ENCODE measurements around the gene ATG10.

DNA sequence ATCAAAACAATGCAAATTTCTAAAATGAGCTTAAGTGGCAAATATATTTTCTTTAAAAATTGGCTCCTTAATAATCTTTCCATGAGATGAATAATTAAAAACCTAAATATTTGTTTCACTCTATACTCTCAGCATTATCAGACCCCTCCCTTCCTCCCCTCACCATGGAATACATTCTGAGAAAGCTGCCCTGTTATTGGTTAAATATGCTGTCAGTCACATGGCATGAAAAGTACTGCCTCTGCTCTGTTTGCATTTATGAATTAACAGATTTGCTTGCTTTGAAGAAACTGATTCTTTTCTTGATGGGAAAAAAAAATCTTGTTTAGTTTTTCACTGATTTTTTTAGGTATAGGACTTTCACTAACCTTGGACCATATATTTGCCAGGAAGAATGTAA is 323.3 kb downstream of the ATG10 start:
- TF ChIP-seq, protein P1, sequence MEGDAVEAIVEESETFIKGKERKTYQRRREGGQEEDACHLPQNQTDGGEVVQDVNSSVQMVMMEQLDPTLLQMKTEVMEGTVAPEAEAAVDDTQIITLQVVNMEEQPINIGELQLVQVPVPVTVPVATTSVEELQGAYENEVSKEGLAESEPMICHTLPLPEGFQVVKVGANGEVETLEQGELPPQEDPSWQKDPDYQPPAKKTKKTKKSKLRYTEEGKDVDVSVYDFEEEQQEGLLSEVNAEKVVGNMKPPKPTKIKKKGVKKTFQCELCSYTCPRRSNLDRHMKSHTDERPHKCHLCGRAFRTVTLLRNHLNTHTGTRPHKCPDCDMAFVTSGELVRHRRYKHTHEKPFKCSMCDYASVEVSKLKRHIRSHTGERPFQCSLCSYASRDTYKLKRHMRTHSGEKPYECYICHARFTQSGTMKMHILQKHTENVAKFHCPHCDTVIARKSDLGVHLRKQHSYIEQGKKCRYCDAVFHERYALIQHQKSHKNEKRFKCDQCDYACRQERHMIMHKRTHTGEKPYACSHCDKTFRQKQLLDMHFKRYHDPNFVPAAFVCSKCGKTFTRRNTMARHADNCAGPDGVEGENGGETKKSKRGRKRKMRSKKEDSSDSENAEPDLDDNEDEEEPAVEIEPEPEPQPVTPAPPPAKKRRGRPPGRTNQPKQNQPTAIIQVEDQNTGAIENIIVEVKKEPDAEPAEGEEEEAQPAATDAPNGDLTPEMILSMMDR (IDR thresholded peaks at IDR 0.05): no peak
- TF ChIP-seq EZH2phosphoT487 (IDR thresholded peaks at IDR 0.05; ENCODE audit: borderline replicate concordance, low read depth) (no peak), TAF1 (IDR thresholded peaks at IDR 0.05; ENCODE audit: borderline replicate concordance, low read depth, low read length) (no peak), JUND (IDR thresholded peaks at IDR 0.05) (no peak), RAD21 (IDR thresholded peaks at IDR 0.05; ENCODE audit: low read length) (no peak), SMC3 (IDR thresholded peaks at IDR 0.05; ENCODE audit: low read depth, low read length) (no peak), POLR2AphosphoS5 (IDR thresholded peaks at IDR 0.05; ENCODE audit: low read depth, low read length) (no peak), GABPA (IDR thresholded peaks at IDR 0.05; ENCODE audit: low read depth) (no peak), GATA2 (CRISPR knock-in tag; IDR thresholded peaks at IDR 0.05) (no peak), YY1 (IDR thresholded peaks at IDR 0.05; ENCODE audit: low read depth) (no peak), FOXM1 (IDR thresholded peaks at IDR 0.05; ENCODE audit: low read depth) (no peak)
- TF ChIP-seq, protein P2, sequence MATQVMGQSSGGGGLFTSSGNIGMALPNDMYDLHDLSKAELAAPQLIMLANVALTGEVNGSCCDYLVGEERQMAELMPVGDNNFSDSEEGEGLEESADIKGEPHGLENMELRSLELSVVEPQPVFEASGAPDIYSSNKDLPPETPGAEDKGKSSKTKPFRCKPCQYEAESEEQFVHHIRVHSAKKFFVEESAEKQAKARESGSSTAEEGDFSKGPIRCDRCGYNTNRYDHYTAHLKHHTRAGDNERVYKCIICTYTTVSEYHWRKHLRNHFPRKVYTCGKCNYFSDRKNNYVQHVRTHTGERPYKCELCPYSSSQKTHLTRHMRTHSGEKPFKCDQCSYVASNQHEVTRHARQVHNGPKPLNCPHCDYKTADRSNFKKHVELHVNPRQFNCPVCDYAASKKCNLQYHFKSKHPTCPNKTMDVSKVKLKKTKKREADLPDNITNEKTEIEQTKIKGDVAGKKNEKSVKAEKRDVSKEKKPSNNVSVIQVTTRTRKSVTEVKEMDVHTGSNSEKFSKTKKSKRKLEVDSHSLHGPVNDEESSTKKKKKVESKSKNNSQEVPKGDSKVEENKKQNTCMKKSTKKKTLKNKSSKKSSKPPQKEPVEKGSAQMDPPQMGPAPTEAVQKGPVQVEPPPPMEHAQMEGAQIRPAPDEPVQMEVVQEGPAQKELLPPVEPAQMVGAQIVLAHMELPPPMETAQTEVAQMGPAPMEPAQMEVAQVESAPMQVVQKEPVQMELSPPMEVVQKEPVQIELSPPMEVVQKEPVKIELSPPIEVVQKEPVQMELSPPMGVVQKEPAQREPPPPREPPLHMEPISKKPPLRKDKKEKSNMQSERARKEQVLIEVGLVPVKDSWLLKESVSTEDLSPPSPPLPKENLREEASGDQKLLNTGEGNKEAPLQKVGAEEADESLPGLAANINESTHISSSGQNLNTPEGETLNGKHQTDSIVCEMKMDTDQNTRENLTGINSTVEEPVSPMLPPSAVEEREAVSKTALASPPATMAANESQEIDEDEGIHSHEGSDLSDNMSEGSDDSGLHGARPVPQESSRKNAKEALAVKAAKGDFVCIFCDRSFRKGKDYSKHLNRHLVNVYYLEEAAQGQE (IDR thresholded peaks at IDR 0.05; ENCODE audit: low read depth, low read length): no peak
- TF ChIP-seq, protein P3, sequence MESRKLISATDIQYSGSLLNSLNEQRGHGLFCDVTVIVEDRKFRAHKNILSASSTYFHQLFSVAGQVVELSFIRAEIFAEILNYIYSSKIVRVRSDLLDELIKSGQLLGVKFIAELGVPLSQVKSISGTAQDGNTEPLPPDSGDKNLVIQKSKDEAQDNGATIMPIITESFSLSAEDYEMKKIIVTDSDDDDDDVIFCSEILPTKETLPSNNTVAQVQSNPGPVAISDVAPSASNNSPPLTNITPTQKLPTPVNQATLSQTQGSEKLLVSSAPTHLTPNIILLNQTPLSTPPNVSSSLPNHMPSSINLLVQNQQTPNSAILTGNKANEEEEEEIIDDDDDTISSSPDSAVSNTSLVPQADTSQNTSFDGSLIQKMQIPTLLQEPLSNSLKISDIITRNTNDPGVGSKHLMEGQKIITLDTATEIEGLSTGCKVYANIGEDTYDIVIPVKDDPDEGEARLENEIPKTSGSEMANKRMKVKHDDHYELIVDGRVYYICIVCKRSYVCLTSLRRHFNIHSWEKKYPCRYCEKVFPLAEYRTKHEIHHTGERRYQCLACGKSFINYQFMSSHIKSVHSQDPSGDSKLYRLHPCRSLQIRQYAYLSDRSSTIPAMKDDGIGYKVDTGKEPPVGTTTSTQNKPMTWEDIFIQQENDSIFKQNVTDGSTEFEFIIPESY (IDR thresholded peaks at IDR 0.05; ENCODE audit: borderline replicate concordance, low read depth): no peak
- TF ChIP-seq, protein P4, sequence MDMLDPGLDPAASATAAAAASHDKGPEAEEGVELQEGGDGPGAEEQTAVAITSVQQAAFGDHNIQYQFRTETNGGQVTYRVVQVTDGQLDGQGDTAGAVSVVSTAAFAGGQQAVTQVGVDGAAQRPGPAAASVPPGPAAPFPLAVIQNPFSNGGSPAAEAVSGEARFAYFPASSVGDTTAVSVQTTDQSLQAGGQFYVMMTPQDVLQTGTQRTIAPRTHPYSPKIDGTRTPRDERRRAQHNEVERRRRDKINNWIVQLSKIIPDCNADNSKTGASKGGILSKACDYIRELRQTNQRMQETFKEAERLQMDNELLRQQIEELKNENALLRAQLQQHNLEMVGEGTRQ (IDR thresholded peaks at IDR 0.05; ENCODE audit: borderline replicate concordance, low read depth, low read length): no peak
